HL-60 (cell line): ENCODE results near the gene LCTL.

Experiments
- DNase-seq, 2 experiments: peaks; one replicate each; pipeline ENCODE4 v3.0.0-alpha.2; 2010 to 2020; ENCODE audit warnings: low read depth in 1 of 2, low spot score in 1 of 2
- H3K27ac ChIP-seq: fragments of 250-450 bp; sonication (Bioruptor Pico); replicated peaks from 2 replicates; pipeline ENCODE4 v1.5.1; 2020; ENCODE audit warnings: mild to moderate bottlenecking, moderate library complexity
- H3K27me3 ChIP-seq: fragments of 250-450 bp; sonication (Bioruptor Pico); 2 replicates; pipeline ENCODE4 v1.5.1; 2021; ENCODE audit warnings: mild to moderate bottlenecking, moderate library complexity; ENCODE audit not compliant: insufficient read depth, poor library complexity, severe bottlenecking
- H3K4me3 ChIP-seq: replicated peaks from 2 replicates; pipeline ENCODE4 v1.5.1; 2011; ENCODE audit warnings: mild to moderate bottlenecking, control low read depth, low read length; ENCODE audit not compliant: insufficient read depth
- CTCF ChIP-seq: IDR thresholded peaks from one replicate; pipeline ENCODE4 v1.5.1; 2011; ENCODE audit warnings: low read length, control low read depth, inconsistent platforms; ENCODE audit not compliant: insufficient read depth
- GABPA ChIP-seq: IDR thresholded peaks from 2 replicates; pipeline ENCODE4 v1.6.1; 2012; ENCODE audit warnings: low read depth
- POLR2AphosphoS5 ChIP-seq: IDR thresholded peaks from 2 replicates; pipeline ENCODE4 v1.6.1; 2012; ENCODE audit warnings: low read depth
- REST ChIP-seq: IDR thresholded peaks from 2 replicates; pipeline ENCODE4 v1.6.1; 2012; ENCODE audit warnings: low read depth; ENCODE audit not compliant: insufficient replicate concordance
- SPI1 ChIP-seq: IDR thresholded peaks from 2 replicates; pipeline ENCODE4 v1.6.1; 2012; ENCODE audit warnings: low read depth, mild to moderate bottlenecking, borderline replicate concordance

Gene LCTL

GRCh38 chr15:66573719-66574595 is 8.2 kb upstream of the LCTL start:
- no peak overlapping the region for H3K4me3 ChIP-seq

GRCh38 chr15:66573348-66573718 is 7.5 kb upstream of the LCTL start:
- no peak for TF ChIP-seq GABPA
- TF ChIP-seq REST: no peak
- TF ChIP-seq SPI1: no peak
- no peak for TF ChIP-seq CTCF
- TF ChIP-seq POLR2AphosphoS5: no peak
- H3K4me3 ChIP-seq: no peak overlapping the region
- no peak for DNase-seq
- no peak overlapping the region for H3K27ac ChIP-seq
- no peaks in the 10 kb centered on the region for H3K27me3 ChIP-seq

More at GRCh38 chr15:66573719-66574595, 8.2 kb upstream of the LCTL start:
- H3K27ac ChIP-seq: no peak overlapping the region
- TF ChIP-seq SPI1 (no peak), CTCF (no peak), REST (no peak), GABPA (no peak), POLR2AphosphoS5 (no peak)
- DNase-seq: no peak
- no peaks in the 10 kb centered on the region for H3K27me3 ChIP-seq

GRCh38 chr15:66572146-66572545 is 6.3 kb upstream of the LCTL start:
- H3K27me3 ChIP-seq: no peaks in the 10 kb centered on the region
- DNase-seq: no peak
- H3K4me3 ChIP-seq: no peak overlapping the region
- TF ChIP-seq REST (no peak), POLR2AphosphoS5 (no peak), SPI1 (no peak), GABPA (no peak), CTCF (no peak)
- H3K27ac ChIP-seq: no peak overlapping the region
